A549 treated with Hydrocortisone at 1 μM for 4 hours (cell line): ENCODE results near the gene NUDT16. TPM values are rescaled to one million over a fixed set of nuclear protein-coding genes. Genes with fewer than 3 reads are reported as not detected.

Experiments used
- total RNA-seq: library from RNA; stranded (reverse); fragments of 200-300 nt; extraction: Qiagen RNA extraction; gene quantifications from 5 replicates; pipeline ENCODE4 v1.2.3, GENCODE V29; 2022

Gene NUDT16
- 9.6 to 12.5 TPM (median 10.2 TPM) in 5 replicates for total RNA-seq

GRCh38 chr3:131381445-131382291, at the start of gene NUDT16:
Gene NUDT16, plus strand, starts transcription at chr3:131381774. Its CDS starts 31 bp downstream, at chr3:131381805.

Other genes starting within 250 kb of the NUDT16 start
- 88.5 to 117 TPM (median 91.7 TPM) in 5 replicates for gene MRPL3, start 121.2 kb downstream of the NUDT16 start, total RNA-seq